ENCODE data around the gene DYSF.

DYSF gene

GRCh38 chr2:71619230-71619741, 165.9 kb downstream of the DYSF start:
- ChIA-PET POLR2A (no interaction called here), CTCF (no interaction called here)
- DNase-seq, result no peak
- Histone ChIP-seq H3K4me1 (ENCODE audit: control extremely low read depth in 1 of 4, control insufficient read depth in 4 of 4, insufficient read depth in 4 of 4, low read length in 3 of 4) (no peaks in the 10 kb centered on the region), H3K27me3 (replicated peaks in 2 of 5; ENCODE audit: control insufficient read depth in 4 of 5, insufficient read depth in 5 of 5, low read length in 4 of 5) (peaks cover 0 to 5% (median 0%) of the 10 kb centered on the region in 5 experiments), H3K9me3 (ENCODE audit: control extremely low read depth in 1 of 5, control insufficient read depth in 4 of 5, insufficient read depth in 2 of 5, low read depth in 1 of 5, low read length in 4 of 5) (no peaks in the 10 kb centered on the region), H3K4me3 (ENCODE audit: control insufficient read depth in 1 of 7, extremely low read depth in 1 of 7, insufficient read depth in 4 of 7, low read depth in 2 of 7, low read length in 6 of 7) (no peak overlapping the region), H3K27ac (ENCODE audit: insufficient read depth in 1 of 2, low read depth in 1 of 2, low read length in 2 of 2, poor library complexity in 1 of 2, severe bottlenecking in 2 of 2) (no peak overlapping the region), H3K36me3 (ENCODE audit: control insufficient read depth in 4 of 4, insufficient read depth in 4 of 4, low read length in 3 of 4) (no peaks in the 10 kb centered on the region)
- WGBS (ENCODE audit: insufficient coverage), result 84% methylated on average over 15 of the region's 15 CpGs

GRCh38 chr2:71620116-71620515, 166.8 kb downstream of the DYSF start:
- Histone ChIP-seq H3K36me3 (ENCODE audit: control insufficient read depth in 4 of 4, insufficient read depth in 4 of 4, low read length in 3 of 4) (no peaks in the 10 kb centered on the region), H3K27me3 (replicated peaks in 2 of 5; ENCODE audit: control insufficient read depth in 4 of 5, insufficient read depth in 5 of 5, low read length in 4 of 5) (peaks cover 0 to 5% (median 0%) of the 10 kb centered on the region in 5 experiments), H3K4me1 (ENCODE audit: control extremely low read depth in 1 of 4, control insufficient read depth in 4 of 4, insufficient read depth in 4 of 4, low read length in 3 of 4) (no peaks in the 10 kb centered on the region), H3K27ac (ENCODE audit: insufficient read depth in 1 of 2, low read depth in 1 of 2, low read length in 2 of 2, poor library complexity in 1 of 2, severe bottlenecking in 2 of 2) (no peak overlapping the region), H3K9me3 (ENCODE audit: control extremely low read depth in 1 of 5, control insufficient read depth in 4 of 5, insufficient read depth in 2 of 5, low read depth in 1 of 5, low read length in 4 of 5) (no peaks in the 10 kb centered on the region), H3K4me3 (ENCODE audit: control insufficient read depth in 1 of 7, extremely low read depth in 1 of 7, insufficient read depth in 4 of 7, low read depth in 2 of 7, low read length in 6 of 7) (no peak overlapping the region)
- ChIA-PET POLR2A (no interaction called here), CTCF (no interaction called here)
- DNase-seq, result no peak
- 98% methylated on average over 6 of the region's 6 CpGs for WGBS (ENCODE audit: insufficient coverage)

- no peaks in the 10 kb centered on the region for H3K36me3 ChIP-seq (ENCODE audit: control insufficient read depth in 4 of 4, insufficient read depth in 4 of 4, low read length in 3 of 4)
- DNase-seq, result no peak
- H3K4me1 ChIP-seq (ENCODE audit: control extremely low read depth in 1 of 4, control insufficient read depth in 4 of 4, insufficient read depth in 4 of 4, low read length in 3 of 4), result no peaks in the 10 kb centered on the region
- H3K4me3 ChIP-seq (ENCODE audit: control insufficient read depth in 1 of 7, extremely low read depth in 1 of 7, insufficient read depth in 4 of 7, low read depth in 2 of 7, low read length in 6 of 7), result no peak overlapping the region
- CTCF ChIA-PET, result no interaction called here
- WGBS (ENCODE audit: insufficient coverage), result 90% methylated on average over 3 of the region's 5 CpGs
- peaks cover 0 to 5% (median 0%) of the 10 kb centered on the region in 5 experiments for H3K27me3 ChIP-seq (replicated peaks in 2 of 5; ENCODE audit: control insufficient read depth in 4 of 5, insufficient read depth in 5 of 5, low read length in 4 of 5)
- POLR2A ChIA-PET, result no interaction called here
- no peak overlapping the region for H3K27ac ChIP-seq (ENCODE audit: insufficient read depth in 1 of 2, low read depth in 1 of 2, low read length in 2 of 2, poor library complexity in 1 of 2, severe bottlenecking in 2 of 2)
- H3K9me3 ChIP-seq (ENCODE audit: control extremely low read depth in 1 of 5, control insufficient read depth in 4 of 5, insufficient read depth in 2 of 5, low read depth in 1 of 5, low read length in 4 of 5), result no peaks in the 10 kb centered on the region
Measured at GRCh38 chr2:71620851-71621251, 167.5 kb downstream of the DYSF start.

GRCh38 chr2:71629273-71629672, 175.9 kb downstream of the DYSF start:
- Histone ChIP-seq H3K4me1 (ENCODE audit: control extremely low read depth in 1 of 4, control insufficient read depth in 4 of 4, insufficient read depth in 4 of 4, low read length in 3 of 4) (peaks cover 0 to 3% (median 1%) of the 10 kb centered on the region in 4 experiments), H3K27ac (ENCODE audit: insufficient read depth in 1 of 2, low read depth in 1 of 2, low read length in 2 of 2, poor library complexity in 1 of 2, severe bottlenecking in 2 of 2) (no peak overlapping the region), H3K9me3 (ENCODE audit: control extremely low read depth in 1 of 5, control insufficient read depth in 4 of 5, insufficient read depth in 2 of 5, low read depth in 1 of 5, low read length in 4 of 5) (no peaks in the 10 kb centered on the region), H3K27me3 (replicated peaks in 2 of 5; ENCODE audit: control insufficient read depth in 4 of 5, insufficient read depth in 5 of 5, low read length in 4 of 5) (no peaks in the 10 kb centered on the region), H3K36me3 (ENCODE audit: control insufficient read depth in 4 of 4, insufficient read depth in 4 of 4, low read length in 3 of 4) (no peaks in the 10 kb centered on the region), H3K4me3 (ENCODE audit: control insufficient read depth in 1 of 7, extremely low read depth in 1 of 7, insufficient read depth in 4 of 7, low read depth in 2 of 7, low read length in 6 of 7) (no peak overlapping the region)
- POLR2A ChIA-PET, result no interaction called here
- CTCF ChIA-PET, result no interaction called here
- no peak for DNase-seq

GRCh38 chr2:71629771-71630453, 176.6 kb downstream of the DYSF start:
- POLR2A ChIA-PET, result no interaction called here
- CTCF ChIA-PET, result no interaction called here
- WGBS (ENCODE audit: insufficient coverage), result no CpG with 5 or more reads among the region's 2 CpGs
- no peaks in the 10 kb centered on the region for H3K36me3 ChIP-seq (ENCODE audit: control insufficient read depth in 4 of 4, insufficient read depth in 4 of 4, low read length in 3 of 4)
- no peak for DNase-seq
- H3K4me3 ChIP-seq (ENCODE audit: control insufficient read depth in 1 of 7, extremely low read depth in 1 of 7, insufficient read depth in 4 of 7, low read depth in 2 of 7, low read length in 6 of 7), result no peak overlapping the region
- H3K4me1 ChIP-seq (ENCODE audit: control extremely low read depth in 1 of 4, control insufficient read depth in 4 of 4, insufficient read depth in 4 of 4, low read length in 3 of 4), result peaks cover 0 to 3% (median 1%) of the 10 kb centered on the region in 4 experiments
- peaks cover 0 to under 1% (median 0%) of the 10 kb centered on the region in 5 experiments for H3K27me3 ChIP-seq (replicated peaks in 2 of 5; ENCODE audit: control insufficient read depth in 4 of 5, insufficient read depth in 5 of 5, low read length in 4 of 5)
- no peak overlapping the region for H3K27ac ChIP-seq (ENCODE audit: insufficient read depth in 1 of 2, low read depth in 1 of 2, low read length in 2 of 2, poor library complexity in 1 of 2, severe bottlenecking in 2 of 2)
- no peaks in the 10 kb centered on the region for H3K9me3 ChIP-seq (ENCODE audit: control extremely low read depth in 1 of 5, control insufficient read depth in 4 of 5, insufficient read depth in 2 of 5, low read depth in 1 of 5, low read length in 4 of 5)

GRCh38 chr2:71630454-71631328, 177.3 kb downstream of the DYSF start:
- ChIA-PET POLR2A (no interaction called here), CTCF (interaction anchor here (0.5 kb wide), 1 partner anchor 100 kb away, joined by 3 read pairs; no protein-coding TSS in a partner anchor)
- Histone ChIP-seq H3K27ac (ENCODE audit: insufficient read depth in 1 of 2, low read depth in 1 of 2, low read length in 2 of 2, poor library complexity in 1 of 2, severe bottlenecking in 2 of 2) (no peak overlapping the region), H3K4me3 (ENCODE audit: control insufficient read depth in 1 of 7, extremely low read depth in 1 of 7, insufficient read depth in 4 of 7, low read depth in 2 of 7, low read length in 6 of 7) (no peak overlapping the region), H3K27me3 (replicated peaks in 2 of 5; ENCODE audit: control insufficient read depth in 4 of 5, insufficient read depth in 5 of 5, low read length in 4 of 5) (peaks cover 0 to 2% (median 0%) of the 10 kb centered on the region in 5 experiments), H3K4me1 (ENCODE audit: control extremely low read depth in 1 of 4, control insufficient read depth in 4 of 4, insufficient read depth in 4 of 4, low read length in 3 of 4) (peaks cover 0 to 3% (median 1%) of the 10 kb centered on the region in 4 experiments), H3K9me3 (ENCODE audit: control extremely low read depth in 1 of 5, control insufficient read depth in 4 of 5, insufficient read depth in 2 of 5, low read depth in 1 of 5, low read length in 4 of 5) (no peaks in the 10 kb centered on the region), H3K36me3 (ENCODE audit: control insufficient read depth in 4 of 4, insufficient read depth in 4 of 4, low read length in 3 of 4) (no peaks in the 10 kb centered on the region)
- DNase-seq, result no peak
- 78% methylated on average over 1 of the region's 2 CpGs for WGBS (ENCODE audit: insufficient coverage)

GRCh38 chr2:71631411-71631931, 178.1 kb downstream of the DYSF start:
- H3K36me3 ChIP-seq (ENCODE audit: control insufficient read depth in 4 of 4, insufficient read depth in 4 of 4, low read length in 3 of 4), result no peaks in the 10 kb centered on the region
- no peak for DNase-seq
- H3K27ac ChIP-seq (ENCODE audit: insufficient read depth in 1 of 2, low read depth in 1 of 2, low read length in 2 of 2, poor library complexity in 1 of 2, severe bottlenecking in 2 of 2), result no peak overlapping the region
- ChIA-PET CTCF (interaction anchor here (0.5 kb wide), 1 partner anchor 101 kb away, joined by 3 read pairs; no protein-coding TSS in a partner anchor), POLR2A (no interaction called here)
- peaks cover 0 to 3% (median 1%) of the 10 kb centered on the region in 4 experiments for H3K4me1 ChIP-seq (ENCODE audit: control extremely low read depth in 1 of 4, control insufficient read depth in 4 of 4, insufficient read depth in 4 of 4, low read length in 3 of 4)
- H3K27me3 ChIP-seq (replicated peaks in 2 of 5; ENCODE audit: control insufficient read depth in 4 of 5, insufficient read depth in 5 of 5, low read length in 4 of 5), result peaks cover 0 to 2% (median 0%) of the 10 kb centered on the region in 5 experiments
- 100% methylated on average over 6 of the region's 14 CpGs for WGBS (ENCODE audit: insufficient coverage)
- no peaks in the 10 kb centered on the region for H3K9me3 ChIP-seq (ENCODE audit: control extremely low read depth in 1 of 5, control insufficient read depth in 4 of 5, insufficient read depth in 2 of 5, low read depth in 1 of 5, low read length in 4 of 5)
- H3K4me3 ChIP-seq (ENCODE audit: control insufficient read depth in 1 of 7, extremely low read depth in 1 of 7, insufficient read depth in 4 of 7, low read depth in 2 of 7, low read length in 6 of 7), result no peak overlapping the region

Measured in common myeloid progenitor, CD34-positive (primary cell).